PC-9 (cell line): ENCODE results near the gene CA12. TPM values are rescaled to one million over a fixed set of nuclear protein-coding genes. Genes with fewer than 3 reads are reported as not detected.

Experiments
- BruUV-seq: library from RNA; stranded (reverse); fragments of 400-500 nt; replicated peaks from 2 replicates; lab custom pipeline; 2021; lab: Mats Ljungman, UMichigan
- CTCF ChIA-PET: fragments of 300-600 bp; sonication (Branson Sonifier 250); formaldehyde crosslinking; loops from one replicate; lab custom pipeline; 2022; ENCODE audit warnings: antibody characterized with exemption; lab: Charles Lee
- POLR2A ChIA-PET: fragments of 300-600 bp; sonication (Branson Sonifier 250); formaldehyde crosslinking; loops from one replicate; lab custom pipeline; 2022; ENCODE audit warnings: antibody characterized with exemption; ENCODE audit not compliant: unreplicated experiment; lab: Charles Lee
- DNase-seq, 2 experiments: peaks; one replicate each; pipeline versions ENCODE4 v3.0.0 to v3.0.0-alpha.2; 2015 to 2022; ENCODE audit warnings: mixed read lengths in 1 of 2
- H2AFZ ChIP-seq: fragments of 200-600 bp; sonication (generic); 2 replicates; pipeline ENCODE4 v1.8.1; 2017; ENCODE audit warnings: antibody characterized with exemption
- H3F3A ChIP-seq: fragments of 200-600 bp; sonication (generic); 2 replicates; pipeline ENCODE4 v1.8.1; 2017; ENCODE audit warnings: antibody characterized with exemption, mild to moderate bottlenecking, low read depth; ENCODE audit not compliant: insufficient read depth
- H3K27ac ChIP-seq: fragments of 200-600 bp; sonication (generic); 2 replicates; pipeline ENCODE4 v1.6.1; 2016; ENCODE audit warnings: mixed run types
- H3K27me3 ChIP-seq: fragments of 200-600 bp; sonication (generic); 2 replicates; pipeline ENCODE4 v1.6.1; 2016; ENCODE audit warnings: low read depth, mixed run types; ENCODE audit not compliant: insufficient read depth
- H3K36me3 ChIP-seq: fragments of 200-600 bp; sonication (generic); 2 replicates; pipeline ENCODE4 v1.6.1; 2016; ENCODE audit warnings: low read depth, mixed run types
- H3K4me1 ChIP-seq: fragments of 200-600 bp; sonication (generic); replicated peaks from 2 replicates; pipeline ENCODE4 v1.6.1; 2016; ENCODE audit warnings: mixed run types; ENCODE audit not compliant: insufficient read depth
- H3K4me2 ChIP-seq: fragments of 200-600 bp; sonication (generic); 2 replicates; pipeline ENCODE4 v1.6.1; 2017; ENCODE audit warnings: mixed run types
- H3K4me3 ChIP-seq: fragments of 200-600 bp; sonication (generic); 2 replicates; pipeline ENCODE4 v1.6.1; 2016; ENCODE audit warnings: mixed run types
- H3K79me2 ChIP-seq: fragments of 200-600 bp; sonication (generic); 2 replicates; pipeline ENCODE4 v1.6.1; 2017; ENCODE audit warnings: low read depth, mixed run types
- H3K9me2 ChIP-seq: fragments of 200-600 bp; sonication (generic); 2 replicates; pipeline ENCODE4 v1.8.1; 2017; ENCODE audit warnings: mild to moderate bottlenecking; ENCODE audit not compliant: insufficient read depth
- H3K9me3 ChIP-seq: fragments of 200-600 bp; sonication (generic); 2 replicates; pipeline ENCODE4 v1.8.1; 2016; ENCODE audit warnings: low read depth; ENCODE audit not compliant: insufficient read depth
- H4K20me1 ChIP-seq: fragments of 200-600 bp; sonication (generic); 2 replicates; pipeline ENCODE4 v1.8.1; 2017; ENCODE audit not compliant: insufficient read depth
- CTCF ChIP-seq: fragments of 200-600 bp; sonication (generic); conservative IDR thresholded peaks from 2 replicates; pipeline ENCODE4 v1.6.1; 2017; ENCODE audit warnings: mixed run types, antibody characterized with exemption, mild to moderate bottlenecking, moderate library complexity
- EZH2 ChIP-seq: fragments of 200-600 bp; sonication (generic); IDR thresholded peaks from 2 replicates; pipeline ENCODE4 v1.8.0; 2017; ENCODE audit warnings: antibody characterized with exemption, low read depth
- intact Hi-C: fragments of 100-400 bp; cut with micrococcal nuclease; formaldehyde crosslinking; loops from one replicate; pipeline ENCODE4 v1.10.0; 2022; ENCODE audit not compliant: unreplicated experiment
- total RNA-seq: library from RNA; stranded (reverse); gene quantifications from 2 replicates; pipeline ENCODE4 v1.2.3, GENCODE V29; 2021

The CA12 gene
- total RNA-seq, 1 experiment from 2014 or later = 4.6 TPM

GRCh38 chr15:63378946-63379345 is 2.7 kb downstream of the CA12 start:
- no TSS peak for BruUV-seq
- ChIA-PET CTCF (no interaction called here), POLR2A (no interaction called here)
- Histone ChIP-seq H2AFZ (no peak overlapping the region), H3K9me2 (no peaks in the 10 kb centered on the region), H3K79me2 (no peaks in the 10 kb centered on the region), H3K4me2 (no peak overlapping the region), H3K27ac (no peak overlapping the region), H3K9me3 (no peaks in the 10 kb centered on the region), H3K27me3 (no peaks in the 10 kb centered on the region), H3K4me1 (peaks cover 39% of the 10 kb centered on the region), H3K36me3 (no peaks in the 10 kb centered on the region), H3K4me3 (no peak overlapping the region), H3F3A (peaks cover 16% of the 10 kb centered on the region; the same call in 1 of the 2 replicates), H4K20me1 (no peaks in the 10 kb centered on the region)
- TF ChIP-seq EZH2 = no peak
- TF ChIP-seq CTCF = no peak
- intact Hi-C loops = no loop called here
- DNase-seq = no peak

- Histone ChIP-seq H3K4me3 (no peak overlapping the region), H3K79me2 (no peaks in the 10 kb centered on the region), H3F3A (peaks cover 16% of the 10 kb centered on the region; the same call in 1 of the 2 replicates), H3K27me3 (no peaks in the 10 kb centered on the region), H3K9me3 (no peaks in the 10 kb centered on the region), H4K20me1 (no peaks in the 10 kb centered on the region), H3K36me3 (no peaks in the 10 kb centered on the region), H3K9me2 (no peaks in the 10 kb centered on the region), H2AFZ (no peak overlapping the region), H3K4me2 (peak overlapping the region; percentile 51), H3K27ac (no peak overlapping the region), H3K4me1 (peaks cover 42% of the 10 kb centered on the region)
- intact Hi-C loops = no loop called here
- no peak for TF ChIP-seq CTCF
- TF ChIP-seq EZH2 = no peak
- CTCF ChIA-PET = interaction anchor here (0.6 kb wide), 2 partner anchors 15 to 28 kb away, joined by 3 read pairs; no protein-coding TSS in a partner anchor
- POLR2A ChIA-PET = interaction anchor here (0.6 kb wide), 1 partner anchor 118 kb away, joined by 3 read pairs; no protein-coding TSS in a partner anchor
- BruUV-seq = no TSS peak
- peak; percentile 38 to 57 for DNase-seq
These were observed 6.7 kb downstream of the CA12 start for GRCh38 chr15:63374686-63375520.

- H3K9me2 ChIP-seq = no peaks in the 10 kb centered on the region
- no peak overlapping the region for H3K4me3 ChIP-seq
- peak overlapping the region; percentile 51; the same call in 1 of the 2 replicates for H3K4me2 ChIP-seq
- peaks cover 16% of the 10 kb centered on the region; the same call in 1 of the 2 replicates for H3F3A ChIP-seq
- no peak for DNase-seq
- H3K79me2 ChIP-seq = no peaks in the 10 kb centered on the region
- H3K27me3 ChIP-seq = no peaks in the 10 kb centered on the region
- TF ChIP-seq EZH2 (no peak), CTCF (no peak)
- peaks cover 35% of the 10 kb centered on the region for H3K4me1 ChIP-seq
- ChIA-PET POLR2A (interaction anchor here (0.6 kb wide), 1 partner anchor 117 kb away, joined by 3 read pairs; no protein-coding TSS in a partner anchor), CTCF (no interaction called here)
- no peaks in the 10 kb centered on the region for H4K20me1 ChIP-seq
- H3K36me3 ChIP-seq = no peaks in the 10 kb centered on the region
- H3K9me3 ChIP-seq = no peaks in the 10 kb centered on the region
- no peak overlapping the region for H3K27ac ChIP-seq
- BruUV-seq = no TSS peak
- no peak overlapping the region for H2AFZ ChIP-seq
- intact Hi-C loops = no loop called here
These were observed 7.6 kb downstream of the CA12 start for GRCh38 chr15:63373866-63374548.
